ENCODE results near the gene SHTN1. TPM values are rescaled to one million over a fixed set of nuclear protein-coding genes. Genes with fewer than 3 reads are reported as not detected.

SHTN1 gene
- total RNA-seq, 5 donors from 2014 or later (not counting 1 experiment from before 2014, with no cell fraction given) = 0.35 to 0.80 (median 0.44) TPM

DNA sequence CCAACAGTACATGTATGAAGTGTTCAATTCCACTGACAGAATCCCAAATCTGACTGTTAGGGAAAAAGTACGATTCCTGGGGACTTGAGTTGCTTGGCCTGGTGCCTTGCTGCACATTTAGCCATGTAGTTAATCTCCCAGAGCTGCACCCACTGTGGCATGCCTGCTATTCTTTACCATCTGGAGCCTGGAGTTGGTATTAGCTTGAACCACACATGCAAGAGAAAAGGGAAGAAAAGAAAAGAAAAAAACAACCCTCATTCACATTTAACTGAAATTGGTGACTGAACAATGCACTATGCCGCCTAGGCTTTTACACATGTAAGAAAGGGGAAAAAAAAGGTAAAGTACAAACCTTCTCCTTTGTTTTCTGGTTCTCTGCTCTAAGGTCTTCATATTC is 26.1 kb downstream of the SHTN1 start:
- H3K27ac Mint-ChIP-seq = no peak overlapping the region
- CTCF ChIA-PET = no interaction called here
- 40% methylated on average over 1 of the region's 2 CpGs for WGBS (ENCODE audit: insufficient coverage)

DNA sequence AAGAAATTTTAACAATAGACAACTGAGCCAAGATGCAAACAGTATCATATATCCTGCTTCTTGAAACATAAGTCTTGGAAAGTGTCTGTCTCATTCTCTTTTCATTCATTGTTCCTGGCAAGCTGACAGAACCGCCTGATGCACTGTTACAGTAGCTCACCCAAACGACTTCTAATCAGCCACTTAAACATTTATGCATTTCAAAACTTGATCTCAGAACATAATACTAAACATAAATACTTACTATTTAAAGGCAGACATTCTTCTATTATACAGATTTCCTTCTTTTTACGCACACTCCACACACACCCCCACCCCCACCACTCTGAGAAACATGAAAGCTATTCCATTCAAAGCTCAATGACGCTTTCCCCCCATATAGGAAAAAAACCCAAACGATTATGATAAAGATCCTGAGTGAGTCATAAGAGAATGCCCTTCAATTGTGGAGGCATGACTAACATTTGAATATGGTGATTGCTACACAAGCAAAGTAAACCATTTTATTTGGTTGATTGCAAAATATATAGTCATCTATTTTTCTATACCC is 30.5 kb downstream of the SHTN1 start:
- H3K4me1 Mint-ChIP-seq = no peaks in the 10 kb centered on the region
- Histone ChIP-seq H3K36me3 (ENCODE audit: control insufficient read depth in 2 of 2, extremely low read depth in 1 of 2, insufficient read depth in 1 of 2, low read length in 1 of 2) (no peaks in the 10 kb centered on the region), H3K27me3 (replicated peaks in 1 of 2; ENCODE audit: control insufficient read depth in 2 of 2, extremely low read depth in 1 of 2, insufficient read depth in 2 of 2, low read length in 1 of 2) (no peaks in the 10 kb centered on the region), H3K27ac (ENCODE audit: low read length) (no peak overlapping the region), H3K9me3 (no peaks in the 10 kb centered on the region), H3K4me1 (ENCODE audit: control insufficient read depth in 1 of 2, extremely low read depth in 1 of 2, insufficient read depth in 2 of 2, low read length in 2 of 2) (no peaks in the 10 kb centered on the region), H3K4me3 (ENCODE audit: control insufficient read depth in 1 of 2, extremely low read depth in 1 of 2, low read length in 1 of 2) (no peak overlapping the region)
- ATAC-seq (replicated peaks in 1 of 4) = no peak
- H3K9me3 Mint-ChIP-seq = no peaks in the 10 kb centered on the region
- H3K27ac Mint-ChIP-seq = no peak overlapping the region
- 81% methylated on average over 2 of the region's 5 CpGs for WGBS (ENCODE audit: insufficient coverage)
- CTCF ChIA-PET = no interaction called here
- H3K27me3 Mint-ChIP-seq = peaks cover 5 to 11% of the 10 kb centered on the region in 2 donors
- DNase-seq = no peak
- no peaks in the 10 kb centered on the region for H3K36me3 Mint-ChIP-seq
- POLR2A ChIA-PET = no interaction called here
- no peak overlapping the region for H3K4me3 Mint-ChIP-seq

More for the DNA sequence above, 26.1 kb downstream of the SHTN1 start:
- H3K27ac ChIP-seq (ENCODE audit: low read length) = no peak overlapping the region
- Mint-ChIP-seq H3K36me3 (no peaks in the 10 kb centered on the region), H3K9me3 (no peaks in the 10 kb centered on the region), H3K27me3 (peaks cover 4 to 7% of the 10 kb centered on the region in 2 donors), H3K4me1 (no peaks in the 10 kb centered on the region), H3K4me3 (no peak overlapping the region)
- ATAC-seq (replicated peaks in 1 of 4) (no peak), DNase-seq (no peak)
- H3K36me3 ChIP-seq (ENCODE audit: control insufficient read depth in 2 of 2, extremely low read depth in 1 of 2, insufficient read depth in 1 of 2, low read length in 1 of 2) = no peaks in the 10 kb centered on the region
- POLR2A ChIA-PET = no interaction called here
- H3K4me1 ChIP-seq (ENCODE audit: control insufficient read depth in 1 of 2, extremely low read depth in 1 of 2, insufficient read depth in 2 of 2, low read length in 2 of 2) = no peaks in the 10 kb centered on the region
- H3K27me3 ChIP-seq (replicated peaks in 1 of 2; ENCODE audit: control insufficient read depth in 2 of 2, extremely low read depth in 1 of 2, insufficient read depth in 2 of 2, low read length in 1 of 2) = peaks cover 0 to 3% of the 10 kb centered on the region in 2 experiments
- no peaks in the 10 kb centered on the region for H3K9me3 ChIP-seq
- no peak overlapping the region for H3K4me3 ChIP-seq (ENCODE audit: control insufficient read depth in 1 of 2, extremely low read depth in 1 of 2, low read length in 1 of 2)

DNA sequence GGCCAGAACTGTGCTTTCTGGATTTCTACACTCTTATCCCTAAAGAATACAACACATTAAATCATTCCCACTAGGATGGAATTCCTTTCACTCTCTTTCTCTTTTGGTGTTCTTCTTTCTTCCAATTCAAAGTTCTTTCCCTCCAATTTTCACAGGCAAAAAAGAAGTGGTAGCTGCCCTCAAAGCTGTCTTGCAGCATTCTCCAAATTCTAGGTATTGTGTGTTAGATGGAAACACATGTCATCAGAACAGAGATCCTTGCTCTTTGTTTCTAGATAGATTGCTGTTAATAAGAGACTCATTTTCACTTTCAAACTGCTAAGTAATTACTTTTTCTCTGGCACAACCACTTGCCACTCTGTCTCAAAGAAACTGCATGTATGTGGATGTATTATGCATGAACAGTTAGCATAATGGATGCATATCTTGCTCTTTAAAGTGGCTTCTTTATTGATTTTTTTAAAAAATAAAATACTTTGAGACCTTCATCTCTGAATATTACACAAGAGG is 31.0 kb downstream of the SHTN1 start:
- Mint-ChIP-seq H3K4me1 (no peaks in the 10 kb centered on the region), H3K27me3 (peaks cover 5 to 11% of the 10 kb centered on the region in 2 donors), H3K4me3 (no peak overlapping the region), H3K27ac (no peak overlapping the region), H3K36me3 (no peaks in the 10 kb centered on the region), H3K9me3 (no peaks in the 10 kb centered on the region)
- H3K4me3 ChIP-seq (ENCODE audit: control insufficient read depth in 1 of 2, extremely low read depth in 1 of 2, low read length in 1 of 2) = no peak overlapping the region
- no peaks in the 10 kb centered on the region for H3K9me3 ChIP-seq
- ChIA-PET CTCF (no interaction called here), POLR2A (no interaction called here)
- no peak for DNase-seq
- no peak for ATAC-seq (replicated peaks in 1 of 4)
- H3K4me1 ChIP-seq (ENCODE audit: control insufficient read depth in 1 of 2, extremely low read depth in 1 of 2, insufficient read depth in 2 of 2, low read length in 2 of 2) = no peaks in the 10 kb centered on the region
- no peak overlapping the region for H3K27ac ChIP-seq (ENCODE audit: low read length)
- no peaks in the 10 kb centered on the region for H3K27me3 ChIP-seq (replicated peaks in 1 of 2; ENCODE audit: control insufficient read depth in 2 of 2, extremely low read depth in 1 of 2, insufficient read depth in 2 of 2, low read length in 1 of 2)
- H3K36me3 ChIP-seq (ENCODE audit: control insufficient read depth in 2 of 2, extremely low read depth in 1 of 2, insufficient read depth in 1 of 2, low read length in 1 of 2) = no peaks in the 10 kb centered on the region

DNA sequence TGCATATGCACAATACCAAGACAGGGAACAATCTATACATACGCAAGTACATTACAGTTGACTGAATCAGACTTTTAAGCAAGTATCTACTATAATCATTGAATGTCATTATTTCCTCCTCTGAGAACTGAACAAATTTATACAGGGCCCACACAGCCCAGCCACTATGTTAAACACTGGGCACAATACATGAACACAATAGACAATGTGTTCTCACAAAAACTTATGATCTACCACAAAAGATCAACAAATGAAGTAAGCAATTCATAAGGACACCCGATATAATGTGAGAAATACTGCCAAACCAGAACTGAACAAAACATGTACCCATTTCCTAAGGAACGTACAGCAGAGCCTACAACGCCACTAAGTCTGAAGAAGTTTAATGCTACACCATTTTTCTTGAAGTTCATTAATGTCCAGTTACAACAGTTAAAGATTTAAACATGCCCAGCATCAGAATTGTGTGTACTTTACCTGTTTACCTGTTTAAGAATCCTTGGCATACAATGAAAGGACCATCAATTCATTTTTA is 31.5 kb downstream of the SHTN1 start:
- H3K4me1 ChIP-seq (ENCODE audit: control insufficient read depth in 1 of 2, extremely low read depth in 1 of 2, insufficient read depth in 2 of 2, low read length in 2 of 2) = no peaks in the 10 kb centered on the region
- WGBS (ENCODE audit: insufficient coverage) = no CpG with 5 or more reads among the region's 4 CpGs
- H3K27ac Mint-ChIP-seq = no peak overlapping the region
- ATAC-seq (replicated peaks in 1 of 4) (no peak), DNase-seq (no peak)
- no peak overlapping the region for H3K27ac ChIP-seq (ENCODE audit: low read length)
- no peak overlapping the region for H3K4me3 Mint-ChIP-seq
- no peaks in the 10 kb centered on the region for H3K9me3 Mint-ChIP-seq
- no peaks in the 10 kb centered on the region for H3K4me1 Mint-ChIP-seq
- no peaks in the 10 kb centered on the region for H3K27me3 ChIP-seq (replicated peaks in 1 of 2; ENCODE audit: control insufficient read depth in 2 of 2, extremely low read depth in 1 of 2, insufficient read depth in 2 of 2, low read length in 1 of 2)
- no peaks in the 10 kb centered on the region for H3K36me3 ChIP-seq (ENCODE audit: control insufficient read depth in 2 of 2, extremely low read depth in 1 of 2, insufficient read depth in 1 of 2, low read length in 1 of 2)
- H3K4me3 ChIP-seq (ENCODE audit: control insufficient read depth in 1 of 2, extremely low read depth in 1 of 2, low read length in 1 of 2) = no peak overlapping the region
- ChIA-PET CTCF (no interaction called here), POLR2A (no interaction called here)
- no peaks in the 10 kb centered on the region for H3K9me3 ChIP-seq
- H3K36me3 Mint-ChIP-seq = no peaks in the 10 kb centered on the region
- H3K27me3 Mint-ChIP-seq = peaks cover 5 to 11% of the 10 kb centered on the region in 2 donors

DNA sequence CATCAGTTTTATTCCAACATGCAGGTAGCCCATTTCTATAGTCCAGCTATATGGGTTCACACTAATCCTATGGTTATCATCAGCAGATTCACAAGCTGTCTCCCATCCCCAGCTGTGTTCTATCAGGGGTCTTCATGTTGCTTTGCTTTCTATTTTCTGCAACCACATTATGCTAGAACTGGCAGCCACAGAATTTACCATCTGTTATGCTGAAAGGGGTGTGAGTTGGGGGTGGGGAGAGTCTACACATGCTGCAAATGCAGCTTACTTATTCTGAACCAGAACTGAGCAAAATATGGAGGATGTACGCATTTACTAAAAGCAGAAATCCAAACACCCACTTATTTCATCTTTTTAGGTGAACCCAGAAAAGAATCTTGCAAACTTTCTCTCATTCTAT is 32.9 kb downstream of the SHTN1 start:
- no peak overlapping the region for H3K27ac Mint-ChIP-seq
- CTCF ChIA-PET = interaction anchor here in 1 of 2 donors (0.6 kb wide), 1 partner anchor 30 kb away, joined by 3 read pairs; no protein-coding TSS in a partner anchor
- no peaks in the 10 kb centered on the region for H3K4me1 Mint-ChIP-seq
- Histone ChIP-seq H3K27ac (ENCODE audit: low read length) (no peak overlapping the region), H3K27me3 (replicated peaks in 1 of 2; ENCODE audit: control insufficient read depth in 2 of 2, extremely low read depth in 1 of 2, insufficient read depth in 2 of 2, low read length in 1 of 2) (no peaks in the 10 kb centered on the region), H3K4me3 (ENCODE audit: control insufficient read depth in 1 of 2, extremely low read depth in 1 of 2, low read length in 1 of 2) (no peak overlapping the region), H3K4me1 (ENCODE audit: control insufficient read depth in 1 of 2, extremely low read depth in 1 of 2, insufficient read depth in 2 of 2, low read length in 2 of 2) (no peaks in the 10 kb centered on the region), H3K36me3 (ENCODE audit: control insufficient read depth in 2 of 2, extremely low read depth in 1 of 2, insufficient read depth in 1 of 2, low read length in 1 of 2) (no peaks in the 10 kb centered on the region), H3K9me3 (no peaks in the 10 kb centered on the region)
- no peaks in the 10 kb centered on the region for H3K9me3 Mint-ChIP-seq
- H3K4me3 Mint-ChIP-seq = no peak overlapping the region
- no peak for ATAC-seq (replicated peaks in 1 of 4)
- POLR2A ChIA-PET = no interaction called here
- H3K27me3 Mint-ChIP-seq = peaks cover 0 to 11% of the 10 kb centered on the region in 2 donors
- no peak for DNase-seq
- H3K36me3 Mint-ChIP-seq = no peaks in the 10 kb centered on the region
- WGBS (ENCODE audit: insufficient coverage) = 86% methylated on average over 1 of the region's 1 CpG

DNA sequence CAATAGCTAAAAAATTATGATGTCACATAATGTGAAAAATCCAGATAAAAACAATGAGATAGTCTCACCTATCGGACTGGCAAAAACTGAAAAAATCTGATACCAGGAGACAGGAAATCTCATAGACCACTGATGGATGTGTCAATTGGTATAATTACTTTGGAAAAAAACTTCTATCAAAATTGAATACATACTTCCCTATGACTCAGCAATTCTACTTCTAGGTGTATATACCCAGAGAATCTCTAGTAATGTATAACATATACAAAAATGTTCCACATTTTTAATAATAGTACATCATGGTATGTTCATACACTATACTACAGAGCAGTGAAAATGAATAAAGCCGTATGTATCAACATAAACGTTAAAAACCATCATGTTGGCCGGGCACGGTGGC is 34.9 kb downstream of the SHTN1 start:
- no peaks in the 10 kb centered on the region for H3K4me1 Mint-ChIP-seq
- POLR2A ChIA-PET = no interaction called here
- ATAC-seq (replicated peaks in 1 of 4) = no peak

More for the DNA sequence above, 34.9 kb downstream of the SHTN1 start:
- H3K27ac ChIP-seq (ENCODE audit: low read length) = no peak overlapping the region
- H3K27ac Mint-ChIP-seq = no peak overlapping the region
- peaks cover 0 to 1% of the 10 kb centered on the region in 2 experiments for H3K27me3 ChIP-seq (replicated peaks in 1 of 2; ENCODE audit: control insufficient read depth in 2 of 2, extremely low read depth in 1 of 2, insufficient read depth in 2 of 2, low read length in 1 of 2)
- no peak for DNase-seq
- no peaks in the 10 kb centered on the region for H3K36me3 Mint-ChIP-seq
- no peak overlapping the region for H3K4me3 Mint-ChIP-seq
- no peaks in the 10 kb centered on the region for H3K9me3 ChIP-seq
- 90% methylated on average over 3 of the region's 5 CpGs for WGBS (ENCODE audit: insufficient coverage)
- H3K36me3 ChIP-seq (ENCODE audit: control insufficient read depth in 2 of 2, extremely low read depth in 1 of 2, insufficient read depth in 1 of 2, low read length in 1 of 2) = no peaks in the 10 kb centered on the region
- CTCF ChIA-PET = no interaction called here
- H3K9me3 Mint-ChIP-seq = no peaks in the 10 kb centered on the region
- H3K4me3 ChIP-seq (ENCODE audit: control insufficient read depth in 1 of 2, extremely low read depth in 1 of 2, low read length in 1 of 2) = no peak overlapping the region
- no peaks in the 10 kb centered on the region for H3K4me1 ChIP-seq (ENCODE audit: control insufficient read depth in 1 of 2, extremely low read depth in 1 of 2, insufficient read depth in 2 of 2, low read length in 2 of 2)
- peaks cover 0 to 11% of the 10 kb centered on the region in 2 donors for H3K27me3 Mint-ChIP-seq

All from T-cell (primary cell).